Coronary artery (tissue), 2 donors: ENCODE data around the gene MSI2.

ENCODE experiments used
- DNase-seq: peaks from one replicate; pipeline ENCODE4 v3.0.0-alpha.2; 2017; ENCODE audit warnings: low spot score
- H3K27ac ChIP-seq, 2 donors: fragments of 200-600 bp; sonication (generic); one replicate each; pipeline ENCODE4 v1.5.1; 2016 to 2019
- H3K4me3 ChIP-seq: fragments of 200-600 bp; sonication (generic); 2 replicates; pipeline ENCODE4 v1.5.1; 2016; ENCODE audit warnings: mild to moderate bottlenecking, moderate library complexity
- TF ChIP-seq, protein P1 (sequence below): fragments of 200-600 bp; sonication (generic); IDR thresholded peaks from one replicate; pipeline ENCODE4 v1.5.1; 2019; ENCODE audit warnings: antibody characterized with exemption

Gene MSI2

DNA sequence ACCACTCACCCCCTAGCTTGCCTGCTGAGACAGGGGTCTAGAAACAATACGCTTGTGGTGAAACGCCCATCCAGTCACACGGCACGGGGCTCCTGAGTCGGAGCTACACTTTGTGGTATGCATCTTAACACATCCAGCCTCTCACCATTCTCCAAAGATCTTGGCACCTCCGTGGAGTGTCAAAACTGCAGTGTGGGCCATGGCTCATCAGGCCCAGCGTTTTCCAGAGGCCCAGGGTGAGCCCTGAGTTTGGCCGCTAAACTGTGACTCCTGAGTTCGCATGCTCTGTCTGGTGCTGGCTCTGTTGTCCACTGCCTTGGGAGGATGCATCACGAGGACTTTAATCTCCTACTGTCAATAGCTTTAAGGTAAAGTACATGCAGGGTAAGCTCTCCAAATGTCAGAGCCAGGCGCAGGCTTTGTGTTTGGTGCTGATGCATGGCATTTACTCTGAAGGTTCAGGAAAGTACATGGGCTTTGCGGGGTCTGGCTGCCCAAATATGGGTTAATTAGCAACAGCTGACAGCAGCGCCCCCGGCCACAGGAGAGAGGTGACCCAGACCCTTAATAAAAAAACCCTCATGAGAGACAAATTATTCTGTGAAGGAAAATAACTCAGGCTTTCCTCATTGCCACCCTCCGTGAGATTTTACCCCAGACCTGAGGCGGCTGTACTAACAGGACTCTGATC lies 370.3 kb downstream of the MSI2 start:
- no peak for DNase-seq
- H3K4me3 ChIP-seq: no peak overlapping the region
- no peak overlapping the region for H3K27ac ChIP-seq
- TF ChIP-seq, protein P1, sequence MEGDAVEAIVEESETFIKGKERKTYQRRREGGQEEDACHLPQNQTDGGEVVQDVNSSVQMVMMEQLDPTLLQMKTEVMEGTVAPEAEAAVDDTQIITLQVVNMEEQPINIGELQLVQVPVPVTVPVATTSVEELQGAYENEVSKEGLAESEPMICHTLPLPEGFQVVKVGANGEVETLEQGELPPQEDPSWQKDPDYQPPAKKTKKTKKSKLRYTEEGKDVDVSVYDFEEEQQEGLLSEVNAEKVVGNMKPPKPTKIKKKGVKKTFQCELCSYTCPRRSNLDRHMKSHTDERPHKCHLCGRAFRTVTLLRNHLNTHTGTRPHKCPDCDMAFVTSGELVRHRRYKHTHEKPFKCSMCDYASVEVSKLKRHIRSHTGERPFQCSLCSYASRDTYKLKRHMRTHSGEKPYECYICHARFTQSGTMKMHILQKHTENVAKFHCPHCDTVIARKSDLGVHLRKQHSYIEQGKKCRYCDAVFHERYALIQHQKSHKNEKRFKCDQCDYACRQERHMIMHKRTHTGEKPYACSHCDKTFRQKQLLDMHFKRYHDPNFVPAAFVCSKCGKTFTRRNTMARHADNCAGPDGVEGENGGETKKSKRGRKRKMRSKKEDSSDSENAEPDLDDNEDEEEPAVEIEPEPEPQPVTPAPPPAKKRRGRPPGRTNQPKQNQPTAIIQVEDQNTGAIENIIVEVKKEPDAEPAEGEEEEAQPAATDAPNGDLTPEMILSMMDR: no peak

DNA sequence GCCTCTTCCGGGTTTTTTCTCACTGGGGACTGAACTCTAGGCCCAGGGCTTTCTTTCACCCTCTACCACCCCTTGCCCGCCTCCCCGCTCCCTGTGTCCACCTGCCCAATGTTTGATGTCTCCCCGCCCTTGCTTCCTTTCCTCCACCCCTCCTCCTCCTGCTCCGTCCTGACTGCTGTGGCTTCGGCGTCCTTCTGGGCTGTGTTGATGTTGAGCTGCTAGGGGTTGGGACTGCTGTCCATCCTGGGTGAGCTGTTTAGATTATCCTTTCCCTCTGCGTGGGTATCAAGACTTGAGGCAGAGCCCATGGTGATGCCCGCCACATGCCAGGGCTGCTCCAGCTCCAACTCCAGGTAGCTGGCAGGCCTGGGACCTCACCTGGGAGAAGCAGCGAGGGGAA lies 371.3 kb downstream of the MSI2 start:
- no peak for DNase-seq
- Histone ChIP-seq H3K4me3 (no peak overlapping the region), H3K27ac (no peak overlapping the region)
- TF ChIP-seq, protein P1: no peak

DNA sequence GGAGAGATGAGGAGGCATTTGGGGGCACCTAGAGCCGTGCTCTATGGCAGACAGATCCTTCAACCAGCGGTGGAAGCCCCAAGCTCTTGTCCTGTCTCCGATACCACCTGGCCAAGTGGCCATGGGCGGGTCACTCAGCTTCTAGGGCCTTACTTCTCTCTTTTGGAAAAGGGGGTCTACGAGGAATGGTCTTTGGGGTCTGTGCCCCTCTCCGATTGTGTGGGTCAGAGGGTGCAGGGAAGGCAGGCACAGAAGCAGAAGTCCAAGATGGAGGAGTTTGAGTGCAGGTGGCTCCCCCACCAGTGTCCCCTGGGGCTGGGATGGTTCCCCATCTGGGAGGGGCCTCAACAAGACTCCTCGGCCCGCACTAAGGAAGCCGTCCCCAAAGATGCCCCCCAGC lies 372.1 kb downstream of the MSI2 start:
- DNase-seq: no peak
- Histone ChIP-seq H3K4me3 (no peak overlapping the region), H3K27ac (no peak overlapping the region)
- TF ChIP-seq, protein P1: no peak

DNA sequence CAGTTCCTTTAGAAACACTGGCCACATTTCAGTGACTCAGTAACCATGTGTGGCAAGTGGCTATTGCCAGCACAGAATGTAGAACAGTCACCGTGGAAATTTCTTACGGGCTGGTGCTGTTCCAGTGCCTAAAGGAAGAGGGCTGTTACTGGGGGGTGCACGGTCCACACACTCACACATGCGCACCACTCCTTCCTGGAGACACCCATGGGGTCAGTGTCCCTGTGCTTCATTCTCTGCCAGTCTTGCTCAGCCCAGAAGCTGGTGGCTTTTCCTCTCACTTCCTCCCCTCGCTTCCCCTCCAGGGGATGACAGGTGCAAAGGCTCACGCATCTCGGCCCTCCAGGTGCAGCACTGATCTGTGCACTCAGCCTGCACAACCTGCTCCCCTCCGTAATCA lies 373.1 kb downstream of the MSI2 start:
- Histone ChIP-seq H3K27ac (no peak overlapping the region), H3K4me3 (no peak overlapping the region)
- TF ChIP-seq, protein P1: no peak
- DNase-seq: no peak

DNA sequence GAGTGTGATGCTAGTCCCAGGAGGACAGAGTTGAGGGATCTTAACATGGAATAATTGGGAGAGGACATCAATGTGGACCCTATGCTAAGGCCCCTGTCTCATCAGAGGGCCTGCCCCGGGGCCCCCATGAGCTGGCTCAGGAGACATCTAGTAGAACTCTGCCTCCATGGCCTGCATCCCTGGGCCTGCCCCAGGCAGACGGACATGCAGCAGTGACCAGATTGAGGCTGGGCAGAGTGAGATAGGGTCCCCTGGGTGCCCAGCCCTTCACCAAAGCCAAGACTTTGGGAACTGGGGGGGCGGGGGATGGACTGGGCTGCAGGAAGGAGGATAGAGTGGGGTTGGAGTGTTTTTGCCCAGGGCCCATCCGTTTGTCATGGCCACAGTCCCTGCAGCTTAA lies 373.6 kb downstream of the MSI2 start:
- Histone ChIP-seq H3K4me3 (no peak overlapping the region), H3K27ac (no peak overlapping the region)
- TF ChIP-seq, protein P1: no peak
- DNase-seq: no peak

DNA sequence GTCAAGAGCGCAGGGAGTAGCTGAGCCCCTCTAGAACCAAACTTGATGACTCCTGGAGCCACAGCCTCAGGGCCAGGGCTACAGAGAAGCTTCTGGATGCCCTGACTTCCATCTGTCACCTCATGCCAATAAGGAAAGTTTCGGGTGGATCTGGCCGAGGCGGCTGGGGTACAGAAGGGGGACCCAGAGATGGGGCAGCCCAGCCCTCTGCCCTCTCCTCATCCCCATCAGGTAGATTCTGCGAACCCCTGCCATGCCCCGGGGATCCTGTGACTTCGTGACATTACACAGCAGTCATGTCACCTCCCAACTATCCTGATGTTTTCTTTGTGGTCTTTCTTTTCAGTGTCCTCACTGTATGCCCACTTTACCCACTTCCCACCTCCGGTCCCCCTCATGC lies 374.4 kb downstream of the MSI2 start:
- TF ChIP-seq, protein P1: no peak
- no peak for DNase-seq
- Histone ChIP-seq H3K4me3 (no peak overlapping the region), H3K27ac (no peak overlapping the region)

DNA sequence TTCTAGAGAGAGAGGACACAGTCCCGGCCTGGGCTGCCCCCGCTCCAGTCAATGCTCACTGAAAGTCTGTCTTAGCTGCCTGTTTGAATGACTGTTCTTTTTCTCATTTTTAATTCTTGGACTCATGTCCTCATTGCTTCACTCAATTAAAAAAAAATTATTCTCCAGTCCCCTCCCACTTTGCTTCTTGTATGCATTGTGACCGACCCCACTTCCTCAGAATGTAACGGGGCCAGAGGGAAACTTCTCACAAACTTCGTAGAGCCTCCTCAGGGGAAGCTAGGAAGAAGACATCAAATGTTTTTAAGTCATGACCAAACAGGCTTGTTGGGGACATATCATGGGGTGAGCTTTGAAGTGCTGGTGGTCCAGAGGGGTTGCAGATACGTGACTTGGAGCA lies 375.5 kb downstream of the MSI2 start:
- DNase-seq: no peak
- Histone ChIP-seq H3K4me3 (no peak overlapping the region), H3K27ac (no peak overlapping the region)
- TF ChIP-seq, protein P1: no peak
